Forelimb muscle (tissue), 1 donor: ENCODE results near the gene FOXP4. TPM values are rescaled to one million over a fixed set of nuclear protein-coding genes. Genes with fewer than 3 reads are reported as not detected.

Experiments
- DNase-seq: peaks from one replicate; pipeline ENCODE4 v3.0.0-alpha.2; 2013; ENCODE audit warnings: low read depth
- polyA plus RNA-seq: library from polyadenylated mRNA; unstranded; fragments of 120-200 nt; gene quantifications from one replicate; pipeline ENCODE4 v1.2.1, GENCODE V29; 2013; ENCODE audit not compliant: insufficient read length

The FOXP4 gene
- polyA plus RNA-seq, 1 donor: 15.1 TPM

GRCh38 chr6:41644297-41644879 lies 98.2 kb downstream of the FOXP4 start:
- no peak for DNase-seq

GRCh38 chr6:41645007-41645618 lies 98.9 kb downstream of the FOXP4 start:
- DNase-seq: no peak

- DNase-seq: no peak
Measured at GRCh38 chr6:41646026-41646795, 100.0 kb downstream of the FOXP4 start.

- no peak for DNase-seq
Measured at GRCh38 chr6:41647061-41647511, 100.9 kb downstream of the FOXP4 start.

- no peak for DNase-seq
Measured at GRCh38 chr6:41648070-41648585, 101.9 kb downstream of the FOXP4 start.

GRCh38 chr6:41648921-41649320 lies 102.7 kb downstream of the FOXP4 start:
- no peak for DNase-seq

- DNase-seq: no peak
Measured at GRCh38 chr6:41649596-41649995, 103.4 kb downstream of the FOXP4 start.

- no peak for DNase-seq
Measured at GRCh38 chr6:41650120-41650519, 103.9 kb downstream of the FOXP4 start.

GRCh38 chr6:41651246-41651961 lies 105.2 kb downstream of the FOXP4 start:
- DNase-seq: no peak

Other genes starting within 250 kb of the FOXP4 start
- gene NCR2, start 210.8 kb upstream of the FOXP4 start, polyA plus RNA-seq: not detected
- gene MDFI, start 92.1 kb downstream of the FOXP4 start, polyA plus RNA-seq: 41.3 TPM
- 5.8 TPM for gene TFEB, start 189.2 kb downstream of the FOXP4 start, polyA plus RNA-seq
- gene PGC, start 201.0 kb downstream of the FOXP4 start, polyA plus RNA-seq: not detected
- gene FRS3, start 233.5 kb downstream of the FOXP4 start, polyA plus RNA-seq: 6.3 TPM
- gene PRICKLE4, start 234.4 kb downstream of the FOXP4 start, polyA plus RNA-seq: 3.0 TPM
- gene TOMM6, start 241.3 kb downstream of the FOXP4 start, polyA plus RNA-seq: 147 TPM